GM18508 (cell line): ENCODE results near the gene SNTG2.
"Not testable (repeated sequence)": the region's sequence is repeated elsewhere in the genome, so short reads cannot be mapped to it uniquely, and the experiment has no call there.

Source experiments
- ATAC-seq: cut with Tn5 transposase; IDR thresholded peaks from one replicate; pipeline ENCODE4 v1.9.1; 2021; ENCODE audit warnings: moderate number of reproducible peaks; ENCODE audit not compliant: insufficient read depth, unreplicated experiment

SNTG2 gene

GRCh38 chr2:950080-950966, at the start of gene SNTG2:
Gene SNTG2, plus strand, starts transcription at chr2:950849. Its CDS starts 148 bp downstream, at chr2:950997.
- no peak for ATAC-seq

GRCh38 chr2:902584-902983, 48.1 kb upstream of the SNTG2 start:
- ATAC-seq: no peak

GRCh38 chr2:903223-903900, 47.3 kb upstream of the SNTG2 start:
- no peak for ATAC-seq

- ATAC-seq: no peak
These were observed 46.2 kb upstream of the SNTG2 start for GRCh38 chr2:904246-905024.

GRCh38 chr2:905091-905832, 45.4 kb upstream of the SNTG2 start:
- no peak for ATAC-seq

GRCh38 chr2:905833-906140, 44.9 kb upstream of the SNTG2 start:
- ATAC-seq: no peak

GRCh38 chr2:907706-908105, 42.9 kb upstream of the SNTG2 start:
- no peak for ATAC-seq

- ATAC-seq: no peak
These were observed 42.1 kb upstream of the SNTG2 start for GRCh38 chr2:908568-908967.

- not testable (repeated sequence) for ATAC-seq
These were observed 40.8 kb upstream of the SNTG2 start for GRCh38 chr2:909764-910379.

- no peak for ATAC-seq
These were observed 40.0 kb upstream of the SNTG2 start for GRCh38 chr2:910698-911097.

GRCh38 chr2:915979-916378, 34.7 kb upstream of the SNTG2 start:
- ATAC-seq: no peak

GRCh38 chr2:916935-917334, 33.7 kb upstream of the SNTG2 start:
- no peak for ATAC-seq

GRCh38 chr2:919672-920071, 31.0 kb upstream of the SNTG2 start:
- no peak for ATAC-seq

GRCh38 chr2:920573-920972, 30.1 kb upstream of the SNTG2 start:
- no peak for ATAC-seq

GRCh38 chr2:920999-921398, 29.6 kb upstream of the SNTG2 start:
- ATAC-seq: no peak

GRCh38 chr2:922185-922584, 28.5 kb upstream of the SNTG2 start:
- no peak for ATAC-seq

GRCh38 chr2:923832-924601, 26.6 kb upstream of the SNTG2 start:
- no peak for ATAC-seq

- no peak for ATAC-seq
These were observed 25.9 kb upstream of the SNTG2 start for GRCh38 chr2:924701-925100.

- no peak for ATAC-seq
These were observed 25.3 kb upstream of the SNTG2 start for GRCh38 chr2:925309-925708.
